ENCODE data around the gene PREP. TPM values are rescaled to one million over a fixed set of nuclear protein-coding genes. Genes with fewer than 3 reads are reported as not detected.

Gene PREP
- total RNA-seq, 1 donor from 2014 or later = 22.1 TPM

DNA sequence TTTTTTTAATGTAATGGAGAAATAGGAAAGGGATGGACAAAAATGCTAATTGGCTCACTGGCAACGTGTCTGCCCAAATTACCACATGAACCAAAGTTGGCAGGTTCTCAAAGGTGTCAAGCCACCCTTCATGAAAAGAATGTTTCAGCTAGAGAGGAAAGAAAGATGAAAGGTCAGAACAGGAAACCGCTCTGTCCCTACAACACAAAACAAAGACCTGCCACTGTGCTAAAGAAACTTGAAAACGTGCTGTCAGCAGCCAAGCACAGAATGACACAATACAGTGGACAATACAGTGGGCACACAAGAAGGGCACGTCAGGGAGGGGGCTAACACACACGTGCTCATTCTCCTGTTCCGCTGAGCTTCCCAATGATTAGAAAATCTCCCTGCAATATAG lies 4.9 kb downstream of the PREP start:
- DNase-seq (ENCODE audit: low spot score) = no peak

DNA sequence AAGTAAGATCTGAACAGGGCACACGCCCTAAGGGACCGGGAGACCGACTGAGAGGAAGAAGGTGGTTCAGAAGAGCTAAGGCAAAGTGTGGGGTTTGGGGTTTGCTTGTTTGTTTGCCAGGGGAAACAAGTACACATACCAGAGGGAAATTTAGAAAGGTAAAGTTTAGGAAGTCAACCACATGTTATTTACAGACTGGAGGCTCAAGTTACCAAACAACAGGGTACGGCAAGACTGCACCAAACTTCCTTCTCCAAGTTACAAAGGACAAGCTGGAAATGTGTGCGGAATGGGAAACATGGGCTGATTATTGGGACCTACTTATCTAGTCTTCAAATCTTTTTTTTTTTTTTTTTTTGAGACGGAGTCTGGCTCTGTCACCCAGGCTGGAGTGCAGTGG lies 11.2 kb downstream of the PREP start:
- DNase-seq (ENCODE audit: low spot score) = no peak

DNA sequence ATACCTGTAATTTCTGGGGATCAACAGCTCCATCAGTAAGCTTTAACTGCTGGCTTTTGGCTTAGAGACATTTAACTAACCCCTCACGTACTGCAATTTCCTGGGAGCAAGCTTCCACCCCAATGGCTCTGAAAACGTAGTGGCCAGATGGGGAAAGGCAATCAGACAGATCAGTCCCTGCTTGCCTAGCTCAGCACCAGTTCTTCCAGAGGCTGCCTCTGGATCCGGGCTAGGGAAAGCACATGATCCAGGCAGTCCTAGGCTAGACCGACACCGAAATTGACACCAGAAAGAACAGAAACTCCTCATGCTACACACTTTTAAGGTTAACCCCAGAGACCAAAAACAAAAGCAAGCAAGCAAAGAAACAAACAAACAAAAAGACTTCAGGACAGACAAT lies 13.3 kb downstream of the PREP start:
- DNase-seq (ENCODE audit: low spot score) = no peak

DNA sequence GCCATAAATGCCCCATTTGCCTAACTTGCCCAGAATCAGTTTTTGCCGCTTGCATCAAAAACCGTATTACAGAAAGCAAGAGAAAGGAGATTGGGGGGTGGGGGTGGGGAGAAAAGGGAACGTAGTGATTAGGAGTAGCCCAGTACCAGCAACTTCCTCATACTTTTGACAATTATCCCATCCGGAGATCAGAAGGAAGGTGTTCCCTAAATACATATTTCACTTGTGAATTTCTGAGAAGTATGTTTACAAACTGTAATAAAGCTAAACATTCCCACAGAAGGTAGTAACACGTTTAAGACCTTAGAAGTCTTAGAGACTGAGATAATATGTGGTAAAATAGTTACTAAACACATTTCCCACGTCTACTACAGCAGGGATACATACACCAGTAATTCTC lies 14.5 kb downstream of the PREP start:
- no peak for DNase-seq (ENCODE audit: low spot score)

- no peak for DNase-seq (ENCODE audit: low spot score)
Observed at GRCh38 chr6:105384004-105384403, 18.9 kb downstream of the PREP start.

DNA sequence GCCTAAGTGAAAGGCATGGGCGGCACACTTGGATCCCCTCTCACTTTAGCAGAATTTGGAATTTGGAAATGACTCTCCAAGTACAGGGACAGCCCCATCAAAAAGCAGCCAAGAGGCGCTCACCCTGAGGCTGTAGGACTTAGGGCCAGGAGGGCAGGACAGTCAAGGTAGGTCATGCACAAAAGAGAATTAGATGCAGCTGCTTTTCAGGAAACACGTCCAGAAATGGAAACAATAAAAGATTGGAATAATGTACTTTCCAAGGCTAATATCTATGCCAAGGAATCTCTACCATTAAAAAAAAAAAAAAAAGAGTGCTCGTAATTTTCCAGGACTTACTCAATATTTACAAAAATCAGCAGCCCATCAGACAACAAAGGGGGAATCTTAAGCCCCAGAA lies 19.9 kb downstream of the PREP start:
- DNase-seq (ENCODE audit: low spot score) = no peak

- no peak for DNase-seq (ENCODE audit: low spot score)
Observed at GRCh38 chr6:105382496-105382895, 20.4 kb downstream of the PREP start.

- DNase-seq (ENCODE audit: low spot score) = no peak
Observed at GRCh38 chr6:105380634-105381033, 22.2 kb downstream of the PREP start.

- no peak for DNase-seq (ENCODE audit: low spot score)
Observed at GRCh38 chr6:105375797-105376196, 27.1 kb downstream of the PREP start.

DNA sequence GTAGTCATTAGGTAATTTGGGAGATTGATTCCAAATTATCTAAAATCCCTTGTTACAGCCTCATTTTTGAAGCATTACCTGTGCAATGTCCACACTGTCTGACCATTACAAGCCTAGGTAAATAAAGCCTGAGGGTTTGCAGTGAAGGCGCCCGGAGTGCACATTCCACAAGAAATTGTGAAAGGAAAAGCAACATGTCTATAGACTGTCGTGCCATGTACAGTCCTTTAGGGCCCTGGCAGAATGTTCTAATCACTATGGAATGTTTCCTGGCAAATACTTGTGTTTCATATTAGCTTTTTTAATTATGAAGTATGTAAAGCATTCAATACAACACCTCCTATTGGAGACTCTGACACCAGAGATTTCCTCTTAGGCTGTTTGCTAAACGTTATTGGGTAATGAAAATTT lies 28.9 kb downstream of the PREP start:
- DNase-seq (ENCODE audit: low spot score) = no peak

DNA sequence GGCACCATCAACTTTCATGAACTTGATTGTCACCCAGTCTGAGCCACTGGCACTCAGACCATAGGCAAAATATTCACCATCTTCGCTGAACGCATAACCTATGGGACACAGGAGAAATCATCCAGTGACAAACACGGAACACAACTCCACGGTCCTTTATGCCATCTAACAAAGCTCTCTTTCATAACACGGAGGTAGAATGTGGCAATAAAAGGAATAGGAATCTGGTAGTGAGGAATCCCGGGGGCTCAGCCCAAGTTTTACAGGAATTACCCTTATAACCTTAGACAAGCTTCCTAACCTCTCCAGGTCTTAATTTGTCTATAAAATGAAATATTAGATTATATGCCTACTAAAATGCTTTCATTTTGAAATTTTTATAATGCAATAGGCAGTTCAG lies 29.4 kb downstream of the PREP start:
- DNase-seq (ENCODE audit: low spot score) = no peak

GRCh38 chr6:105372849-105373182 lies 30.1 kb downstream of the PREP start:
- no peak for DNase-seq (ENCODE audit: low spot score)

- no peak for DNase-seq (ENCODE audit: low spot score)
Observed at GRCh38 chr6:105372142-105372848, 30.6 kb downstream of the PREP start.

GRCh38 chr6:105370351-105370750 lies 32.5 kb downstream of the PREP start:
- no peak for DNase-seq (ENCODE audit: low spot score)

GRCh38 chr6:105369145-105369544 lies 33.7 kb downstream of the PREP start:
- no peak for DNase-seq (ENCODE audit: low spot score)

GRCh38 chr6:105364243-105364642 lies 38.6 kb downstream of the PREP start:
- no peak for DNase-seq (ENCODE audit: low spot score)

- no peak for DNase-seq (ENCODE audit: low spot score)
Observed at GRCh38 chr6:105363100-105363754, 39.7 kb downstream of the PREP start.

- no peak for DNase-seq (ENCODE audit: low spot score)
Observed at GRCh38 chr6:105359419-105360370, 43.2 kb downstream of the PREP start.

DNA sequence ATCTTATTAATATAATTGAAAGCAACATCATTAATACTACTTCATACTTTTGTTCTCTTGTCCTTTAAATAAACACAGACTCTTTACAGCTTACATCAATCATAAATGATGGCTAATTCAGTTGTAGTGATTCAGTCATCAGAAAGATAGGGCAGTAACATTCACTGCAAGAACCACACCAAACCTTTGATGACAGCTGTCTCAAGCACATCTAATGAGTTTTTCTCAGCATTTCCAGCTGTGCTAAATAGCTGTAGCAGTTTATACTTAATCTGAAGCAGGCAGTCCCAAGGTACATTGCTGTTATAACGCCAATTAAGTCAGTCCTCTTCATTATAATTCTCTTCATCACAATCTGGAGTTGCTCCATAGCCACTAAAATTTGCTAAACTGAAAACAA lies 45.7 kb downstream of the PREP start:
- no peak for DNase-seq (ENCODE audit: low spot score)

GRCh38 chr6:105352037-105352617 lies 50.8 kb downstream of the PREP start:
- no peak for DNase-seq (ENCODE audit: low spot score)

DNA sequence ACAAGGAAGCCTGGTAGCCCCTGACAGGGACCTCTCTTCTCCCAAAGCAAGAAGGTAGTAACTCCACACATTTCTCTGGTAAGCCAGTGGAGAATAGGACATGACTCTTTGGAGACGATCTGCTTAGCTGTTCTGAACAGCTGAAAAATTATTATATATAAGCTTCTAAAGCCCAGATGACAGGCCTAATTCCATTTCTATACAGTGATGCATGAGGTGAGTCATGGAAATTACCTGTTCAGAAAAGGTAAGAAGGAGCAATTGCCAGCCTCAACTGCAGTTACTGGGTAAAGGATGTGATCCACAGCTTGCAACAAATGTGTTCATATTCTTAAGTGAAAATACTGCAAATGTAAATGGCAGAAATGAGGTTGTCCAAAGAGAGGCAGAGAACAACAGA lies 54.0 kb downstream of the PREP start:
- DNase-seq (ENCODE audit: low spot score) = no peak

- DNase-seq (ENCODE audit: low spot score) = no peak
Observed at GRCh38 chr6:105346052-105346451, 56.8 kb downstream of the PREP start.

Measured in mucosa of gallbladder (tissue), 1 donor.